ENCODE results near the gene TAPT1.

TAPT1 gene

GRCh38 chr4:16162891-16163290 lies 63.4 kb downstream of the TAPT1 start:
- H3K4me1 Mint-ChIP-seq, result peaks cover 6% of the 10 kb centered on the region
- H3K4me3 Mint-ChIP-seq, result no peak overlapping the region
- H3K36me3 Mint-ChIP-seq (ENCODE audit: low read depth), result peaks cover 62% of the 10 kb centered on the region
- H3K9me3 Mint-ChIP-seq, result no peaks in the 10 kb centered on the region
- H3K27ac Mint-ChIP-seq, result no peak overlapping the region
- TF ChIP-seq, protein P1, sequence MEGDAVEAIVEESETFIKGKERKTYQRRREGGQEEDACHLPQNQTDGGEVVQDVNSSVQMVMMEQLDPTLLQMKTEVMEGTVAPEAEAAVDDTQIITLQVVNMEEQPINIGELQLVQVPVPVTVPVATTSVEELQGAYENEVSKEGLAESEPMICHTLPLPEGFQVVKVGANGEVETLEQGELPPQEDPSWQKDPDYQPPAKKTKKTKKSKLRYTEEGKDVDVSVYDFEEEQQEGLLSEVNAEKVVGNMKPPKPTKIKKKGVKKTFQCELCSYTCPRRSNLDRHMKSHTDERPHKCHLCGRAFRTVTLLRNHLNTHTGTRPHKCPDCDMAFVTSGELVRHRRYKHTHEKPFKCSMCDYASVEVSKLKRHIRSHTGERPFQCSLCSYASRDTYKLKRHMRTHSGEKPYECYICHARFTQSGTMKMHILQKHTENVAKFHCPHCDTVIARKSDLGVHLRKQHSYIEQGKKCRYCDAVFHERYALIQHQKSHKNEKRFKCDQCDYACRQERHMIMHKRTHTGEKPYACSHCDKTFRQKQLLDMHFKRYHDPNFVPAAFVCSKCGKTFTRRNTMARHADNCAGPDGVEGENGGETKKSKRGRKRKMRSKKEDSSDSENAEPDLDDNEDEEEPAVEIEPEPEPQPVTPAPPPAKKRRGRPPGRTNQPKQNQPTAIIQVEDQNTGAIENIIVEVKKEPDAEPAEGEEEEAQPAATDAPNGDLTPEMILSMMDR (IDR thresholded peaks at IDR 0.05; ENCODE audit: unreplicated experiment in 3 of 3), result no peak
- H3K27me3 Mint-ChIP-seq (ENCODE audit: low read depth), result no peaks in the 10 kb centered on the region

GRCh38 chr4:16161851-16162408 lies 64.3 kb downstream of the TAPT1 start:
- peaks cover 59% of the 10 kb centered on the region for H3K36me3 Mint-ChIP-seq (ENCODE audit: low read depth)

DNA sequence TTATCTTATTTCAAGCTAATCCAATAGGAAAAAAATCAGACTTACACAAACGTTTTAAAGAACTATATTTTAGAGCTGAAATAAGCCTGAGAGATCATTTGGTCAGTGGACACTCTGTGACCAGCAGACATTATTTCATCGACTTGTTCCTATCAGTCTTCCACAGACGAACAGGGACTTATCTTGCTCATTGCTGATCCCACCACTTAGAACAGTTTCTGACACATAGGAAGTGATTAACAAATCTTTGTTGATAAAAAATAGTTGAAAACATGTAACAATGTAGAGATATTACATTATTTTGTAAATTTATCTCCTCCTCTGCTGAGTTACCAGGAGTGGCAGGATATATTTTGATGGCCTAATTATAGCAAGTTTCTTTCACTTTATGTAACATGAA lies 65.8 kb downstream of the TAPT1 start:
- Mint-ChIP-seq H3K36me3 (ENCODE audit: low read depth) (peaks cover 45% of the 10 kb centered on the region), H3K27me3 (ENCODE audit: low read depth) (no peaks in the 10 kb centered on the region), H3K27ac (no peak overlapping the region), H3K4me3 (no peak overlapping the region), H3K4me1 (peaks cover 6% of the 10 kb centered on the region), H3K9me3 (no peaks in the 10 kb centered on the region)
- TF ChIP-seq, protein P1 (IDR thresholded peaks at IDR 0.05; ENCODE audit: unreplicated experiment in 3 of 3), result no peak

More at GRCh38 chr4:16161851-16162408, 64.3 kb downstream of the TAPT1 start:
- H3K27ac Mint-ChIP-seq, result no peak overlapping the region
- peaks cover 6% of the 10 kb centered on the region for H3K4me1 Mint-ChIP-seq
- no peak overlapping the region for H3K4me3 Mint-ChIP-seq
- TF ChIP-seq, protein P1 (IDR thresholded peaks at IDR 0.05; ENCODE audit: unreplicated experiment in 3 of 3), result no peak
- H3K27me3 Mint-ChIP-seq (ENCODE audit: low read depth), result no peaks in the 10 kb centered on the region
- H3K9me3 Mint-ChIP-seq, result no peaks in the 10 kb centered on the region

- Mint-ChIP-seq H3K4me1 (peaks cover 6% of the 10 kb centered on the region), H3K9me3 (no peaks in the 10 kb centered on the region), H3K27ac (no peak overlapping the region), H3K27me3 (ENCODE audit: low read depth) (no peaks in the 10 kb centered on the region), H3K4me3 (no peak overlapping the region), H3K36me3 (ENCODE audit: low read depth) (peaks cover 33% of the 10 kb centered on the region)
- TF ChIP-seq, protein P1 (IDR thresholded peaks at IDR 0.05; ENCODE audit: unreplicated experiment in 3 of 3), result no peak
Measured at GRCh38 chr4:16159286-16159685, 67.0 kb downstream of the TAPT1 start.

DNA sequence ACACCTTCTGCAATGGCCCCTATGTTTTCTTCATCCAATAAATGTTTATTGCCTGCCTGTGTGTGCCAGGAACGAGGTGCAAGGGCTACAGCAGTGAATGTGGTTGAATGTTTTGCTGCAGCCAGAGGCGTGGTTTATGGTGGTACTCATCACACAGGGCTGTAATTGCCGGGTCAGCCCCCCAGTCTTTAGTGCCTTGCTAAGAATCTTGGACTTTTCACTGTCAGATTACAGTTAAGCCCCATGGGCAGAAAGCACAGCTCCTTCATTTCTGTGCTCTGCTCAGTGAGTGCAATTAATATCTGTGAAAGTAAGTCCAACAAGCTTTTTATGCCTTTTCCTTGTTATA lies 67.8 kb downstream of the TAPT1 start:
- Mint-ChIP-seq H3K27ac (no peak overlapping the region), H3K4me3 (no peak overlapping the region), H3K4me1 (peaks cover 6% of the 10 kb centered on the region), H3K9me3 (no peaks in the 10 kb centered on the region), H3K36me3 (ENCODE audit: low read depth) (peaks cover 25% of the 10 kb centered on the region), H3K27me3 (ENCODE audit: low read depth) (no peaks in the 10 kb centered on the region)
- TF ChIP-seq, protein P1 (IDR thresholded peaks at IDR 0.05; ENCODE audit: unreplicated experiment in 3 of 3), result no peak

Data from nephron (organoid).